Prostate gland (tissue), 2 donors: Measurements from ENCODE around the gene POU2F1. TPM values are rescaled to one million over a fixed set of nuclear protein-coding genes. Genes with fewer than 3 reads are reported as not detected.

Source experiments
- DNase-seq: peaks from one replicate; pipeline ENCODE4 v3.0.0-alpha.2; 2019; ENCODE audit warnings: low spot score
- H3K27ac ChIP-seq, 2 donors: fragments of 200-600 bp; sonication (generic); 2 replicates each; pipeline ENCODE4 v1.5.1; 2017 to 2019
- H3K27me3 ChIP-seq: fragments of 200-600 bp; sonication (generic); replicated peaks from 2 replicates; pipeline ENCODE4 v1.5.1; 2019; ENCODE audit not compliant: insufficient read depth
- H3K36me3 ChIP-seq, 2 donors: fragments of 200-600 bp; sonication (generic); 1 replicate in 1 of 2; 2 replicates in 1 of 2; pipeline versions ENCODE4 v1.5.1 to v1.8.1; 2017 to 2019
- H3K4me1 ChIP-seq: fragments of 200-600 bp; sonication (generic); replicated peaks from 2 replicates; pipeline ENCODE4 v1.5.1; 2019
- H3K4me3 ChIP-seq, 2 donors: fragments of 200-600 bp; sonication (generic); 2 replicates each; pipeline ENCODE4 v1.5.1; 2017 to 2019
- H3K9me3 ChIP-seq: fragments of 200-600 bp; sonication (generic); 2 replicates; pipeline ENCODE4 v1.5.1; 2017
- POLR2A ChIP-seq: fragments of 450-650 bp; IDR thresholded peaks from one replicate; pipeline ENCODE4 v1.6.1; 2016; ENCODE audit warnings: antibody characterized with exemption, mild to moderate bottlenecking
- POLR2AphosphoS5 ChIP-seq: sonication (generic); formaldehyde crosslinking; IDR thresholded peaks from one replicate; pipeline ENCODE4 v1.6.1; 2017; ENCODE audit warnings: antibody characterized with exemption
- WGBS: methylation state at CpG from one replicate; pipeline ENCODE4 v1.1.5; 2018; 5-methylcytosine and 5-hydroxymethylcytosine counted together
- intact Hi-C: fragments of 100-400 bp; cut with DNase I; formaldehyde crosslinking; loops from one replicate; pipeline ENCODE4 v1.14.2; 2022
- total RNA-seq, 2 donors: library from RNA; depleted of rRNA; stranded (reverse); fragments of >200 nt; gene quantifications; one replicate each; pipeline ENCODE4 v1.1.0, GENCODE V29; 2016
- TF ChIP-seq, protein P1 (sequence below), 4 experiments: fragments of 200-600 bp in 2 of 4; fragments of 450-650 bp in 2 of 4; sonication (generic) in 2 of 4; IDR thresholded peaks; 1 replicate in 3 of 4; 2 replicates in 1 of 4; pipeline ENCODE4 v1.5.1; 2016 to 2019; ENCODE audit warnings: antibody characterized with exemption in 4 of 4, mild to moderate bottlenecking in 2 of 4, moderate library complexity in 2 of 4

POU2F1 gene
- total RNA-seq, 2 donors from 2014 or later, result 10.9 to 26.6 TPM

DNA sequence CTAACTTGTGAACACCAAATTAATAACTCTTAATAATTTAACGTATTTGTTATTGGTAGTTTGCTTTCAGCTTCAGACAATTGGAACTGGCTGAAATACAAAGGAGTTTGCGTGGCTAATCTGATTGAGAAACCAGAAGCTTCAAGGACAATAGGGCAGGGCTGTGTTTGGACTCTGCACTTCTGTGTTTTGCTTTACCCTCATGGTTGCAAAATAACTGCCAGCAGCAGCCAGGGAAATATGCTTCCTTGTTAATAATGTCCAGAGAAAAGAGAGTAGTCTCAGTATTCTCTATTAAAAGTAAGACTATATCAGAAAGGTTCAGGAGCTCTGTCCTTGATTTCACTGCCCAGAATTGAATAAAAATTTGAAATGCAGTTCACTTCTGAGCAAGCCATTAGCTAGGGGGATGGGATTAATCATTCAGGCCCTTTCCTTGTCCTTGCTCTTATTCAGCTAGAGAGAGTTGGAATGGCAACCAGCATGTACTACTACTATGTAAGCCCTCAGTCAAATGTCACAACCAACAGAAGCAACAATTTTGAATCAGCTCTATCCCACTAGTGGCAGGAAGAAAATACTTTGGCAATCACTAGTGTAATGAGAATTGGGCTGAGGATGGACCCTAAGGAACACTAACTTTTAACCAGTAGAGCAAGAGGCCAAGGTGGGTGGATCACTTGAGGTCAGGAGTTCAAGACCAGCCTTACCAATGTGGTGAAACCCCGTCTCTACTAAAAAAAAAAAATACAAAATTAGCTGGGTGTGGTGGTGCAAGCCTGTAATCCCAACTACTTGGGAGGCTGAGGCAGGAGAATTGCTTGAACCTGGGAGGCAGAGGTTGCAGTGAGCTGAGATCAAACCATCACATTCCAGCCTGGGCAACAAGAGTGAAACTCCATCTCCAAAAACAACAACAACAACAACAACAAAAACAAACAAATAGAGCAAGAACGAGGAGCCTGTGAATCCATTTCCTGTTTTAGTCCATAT lies 76.8 kb downstream of the POU2F1 start:
- TF ChIP-seq, protein P1, sequence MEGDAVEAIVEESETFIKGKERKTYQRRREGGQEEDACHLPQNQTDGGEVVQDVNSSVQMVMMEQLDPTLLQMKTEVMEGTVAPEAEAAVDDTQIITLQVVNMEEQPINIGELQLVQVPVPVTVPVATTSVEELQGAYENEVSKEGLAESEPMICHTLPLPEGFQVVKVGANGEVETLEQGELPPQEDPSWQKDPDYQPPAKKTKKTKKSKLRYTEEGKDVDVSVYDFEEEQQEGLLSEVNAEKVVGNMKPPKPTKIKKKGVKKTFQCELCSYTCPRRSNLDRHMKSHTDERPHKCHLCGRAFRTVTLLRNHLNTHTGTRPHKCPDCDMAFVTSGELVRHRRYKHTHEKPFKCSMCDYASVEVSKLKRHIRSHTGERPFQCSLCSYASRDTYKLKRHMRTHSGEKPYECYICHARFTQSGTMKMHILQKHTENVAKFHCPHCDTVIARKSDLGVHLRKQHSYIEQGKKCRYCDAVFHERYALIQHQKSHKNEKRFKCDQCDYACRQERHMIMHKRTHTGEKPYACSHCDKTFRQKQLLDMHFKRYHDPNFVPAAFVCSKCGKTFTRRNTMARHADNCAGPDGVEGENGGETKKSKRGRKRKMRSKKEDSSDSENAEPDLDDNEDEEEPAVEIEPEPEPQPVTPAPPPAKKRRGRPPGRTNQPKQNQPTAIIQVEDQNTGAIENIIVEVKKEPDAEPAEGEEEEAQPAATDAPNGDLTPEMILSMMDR (IDR thresholded peaks at IDR 0.05), result no peak
- TF ChIP-seq POLR2AphosphoS5 (no peak), POLR2A (no peak)
- no peak overlapping the region for H3K4me3 ChIP-seq
- no peak overlapping the region for H3K27ac ChIP-seq
- H3K27me3 ChIP-seq, result no peaks in the 10 kb centered on the region
- 64% methylated on average over 4 of the region's 4 CpGs for WGBS
- DNase-seq, result no peak
- H3K36me3 ChIP-seq, result no peaks in the 10 kb centered on the region
- H3K4me1 ChIP-seq, result no peaks in the 10 kb centered on the region
- intact Hi-C loops, result no loop called here
- no peaks in the 10 kb centered on the region for H3K9me3 ChIP-seq

DNA sequence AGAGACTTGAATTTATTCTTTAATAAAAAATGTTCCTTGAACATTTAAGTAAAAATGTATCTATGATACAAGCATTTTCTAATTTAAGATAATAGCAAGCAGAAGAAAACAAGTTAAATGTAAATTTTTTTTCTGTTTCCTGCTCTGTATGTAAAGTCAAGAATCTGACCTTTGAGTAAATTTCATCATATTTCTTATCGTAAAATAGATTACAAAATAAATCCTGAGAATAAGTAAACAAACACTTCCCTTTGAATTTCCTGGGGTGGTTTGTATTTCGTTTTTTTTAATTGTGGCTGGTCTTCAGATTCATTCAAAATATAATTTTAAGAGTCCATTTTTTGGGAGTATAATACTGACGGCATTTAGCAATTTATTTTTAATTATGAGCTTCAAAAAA lies 77.6 kb downstream of the POU2F1 start:
- Histone ChIP-seq H3K9me3 (no peaks in the 10 kb centered on the region), H3K27ac (no peak overlapping the region), H3K36me3 (no peaks in the 10 kb centered on the region), H3K4me3 (no peak overlapping the region), H3K4me1 (no peaks in the 10 kb centered on the region), H3K27me3 (no peaks in the 10 kb centered on the region)
- intact Hi-C loops, result no loop called here
- WGBS, result 66% methylated on average over 3 of the region's 3 CpGs
- TF ChIP-seq POLR2AphosphoS5, result no peak
- no peak for TF ChIP-seq POLR2A
- TF ChIP-seq, protein P1 (IDR thresholded peaks at IDR 0.05), result no peak
- no peak for DNase-seq

DNA sequence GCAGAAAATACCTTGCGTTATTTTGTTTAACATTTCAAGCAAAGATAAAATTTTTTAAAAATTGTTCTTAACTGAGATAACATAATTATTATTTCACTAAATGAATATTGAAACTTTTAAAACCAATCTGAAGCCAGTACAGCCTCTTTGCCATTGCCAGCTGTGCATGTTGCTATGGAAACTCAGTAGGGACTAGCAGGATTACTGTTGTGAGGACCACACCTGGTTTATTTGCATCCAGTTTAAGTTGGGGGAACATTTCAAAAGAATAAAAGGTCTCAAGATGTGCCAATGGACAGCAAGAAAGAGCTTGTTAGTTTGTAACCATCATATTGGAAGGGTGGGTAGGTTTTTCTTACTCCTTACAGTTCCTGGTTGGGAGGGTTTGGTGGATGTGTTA lies 80.7 kb downstream of the POU2F1 start:
- H3K4me3 ChIP-seq, result no peak overlapping the region
- TF ChIP-seq POLR2AphosphoS5 (no peak), POLR2A (no peak)
- TF ChIP-seq, protein P1 (IDR thresholded peaks at IDR 0.05), result no peak
- no peaks in the 10 kb centered on the region for H3K36me3 ChIP-seq
- DNase-seq, result no peak
- intact Hi-C loops, result no loop called here
- H3K4me1 ChIP-seq, result no peaks in the 10 kb centered on the region
- H3K9me3 ChIP-seq, result no peaks in the 10 kb centered on the region
- no peak overlapping the region for H3K27ac ChIP-seq
- WGBS, result 83% methylated on average over 1 of the region's 1 CpG
- no peaks in the 10 kb centered on the region for H3K27me3 ChIP-seq

DNA sequence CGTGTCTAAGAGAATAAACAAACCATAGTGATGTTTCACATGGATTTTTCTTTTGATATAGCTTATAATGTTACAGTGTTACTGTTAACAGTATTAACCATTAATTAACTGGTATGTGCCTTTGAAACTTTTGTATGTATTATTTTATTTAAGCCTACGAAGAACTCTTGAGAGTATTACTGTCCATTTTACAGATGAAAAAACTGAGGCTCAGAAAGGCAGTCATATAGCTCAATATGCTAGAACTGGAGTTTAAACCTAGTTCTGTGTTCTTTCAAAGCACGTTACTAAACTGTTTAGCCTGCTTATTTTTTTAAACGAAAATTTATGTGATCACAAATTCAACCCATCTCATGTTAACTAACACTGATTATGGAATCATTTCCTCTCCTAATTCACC lies 83.5 kb downstream of the POU2F1 start:
- TF ChIP-seq, protein P1 (IDR thresholded peaks at IDR 0.05), result no peak
- no peak for TF ChIP-seq POLR2A
- no peak for TF ChIP-seq POLR2AphosphoS5
- Histone ChIP-seq H3K36me3 (no peaks in the 10 kb centered on the region), H3K9me3 (no peaks in the 10 kb centered on the region), H3K27me3 (no peaks in the 10 kb centered on the region), H3K27ac (no peak overlapping the region), H3K4me3 (no peak overlapping the region), H3K4me1 (no peaks in the 10 kb centered on the region)
- intact Hi-C loops, result no loop called here
- WGBS, result 92% methylated on average over 4 of the region's 4 CpGs
- DNase-seq, result no peak
